NCI-H146 treated with DMSO at 0.1 percent for 48 hours (cell line): ENCODE data around the gene TPGS1.

Experiments used
- DNase-seq: peaks from one replicate; lab custom pipeline; 2025; ENCODE audit not compliant: unreplicated experiment; lab: John Stamatoyannopoulos, UW

TPGS1 gene

DNA sequence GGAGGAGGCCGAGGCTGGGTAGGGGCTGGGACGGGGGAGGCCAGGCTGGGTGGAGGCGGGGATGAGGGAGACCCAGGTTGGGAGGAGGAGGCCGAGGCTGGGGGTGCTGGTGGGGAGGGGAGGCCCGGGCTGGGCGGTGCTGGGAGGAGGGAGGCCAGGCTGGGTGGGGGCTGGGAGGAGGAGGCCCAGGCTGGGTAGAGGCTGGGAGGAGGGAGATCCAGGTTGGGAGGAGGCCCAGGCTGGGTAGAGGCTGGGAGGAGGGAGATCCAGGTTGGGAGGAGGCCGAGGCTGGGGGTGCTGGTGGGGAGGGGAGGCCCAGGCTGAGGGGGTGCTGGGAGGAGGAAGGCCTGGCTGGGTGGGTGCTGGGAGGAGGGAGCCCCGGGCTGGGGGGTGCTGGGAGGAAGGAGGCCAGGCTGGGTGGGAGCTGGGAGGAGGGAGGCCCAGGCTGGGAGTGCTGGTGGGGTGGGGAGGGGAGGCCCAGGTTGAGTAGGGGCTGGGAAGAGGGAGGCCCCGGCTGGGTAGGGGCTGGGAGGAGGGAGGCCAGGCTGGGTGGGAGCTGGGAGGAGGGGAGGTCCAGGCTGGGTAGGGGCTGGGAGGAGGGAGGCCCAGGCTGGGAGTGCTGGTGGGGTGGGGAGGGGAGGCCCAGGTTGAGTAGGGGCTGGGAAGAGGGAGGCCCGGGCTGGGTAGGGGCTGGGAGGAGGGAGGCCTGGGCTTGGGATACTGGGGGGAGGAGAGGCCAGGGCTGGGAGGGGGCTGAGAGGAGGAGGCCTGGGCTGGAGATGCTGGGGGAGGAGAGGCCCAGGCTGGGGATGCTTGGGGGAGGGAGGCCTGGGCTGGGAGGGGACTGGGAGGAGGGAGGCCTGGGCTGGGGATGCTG lies 10.7 kb downstream of the TPGS1 start:
- no peak for DNase-seq

DNA sequence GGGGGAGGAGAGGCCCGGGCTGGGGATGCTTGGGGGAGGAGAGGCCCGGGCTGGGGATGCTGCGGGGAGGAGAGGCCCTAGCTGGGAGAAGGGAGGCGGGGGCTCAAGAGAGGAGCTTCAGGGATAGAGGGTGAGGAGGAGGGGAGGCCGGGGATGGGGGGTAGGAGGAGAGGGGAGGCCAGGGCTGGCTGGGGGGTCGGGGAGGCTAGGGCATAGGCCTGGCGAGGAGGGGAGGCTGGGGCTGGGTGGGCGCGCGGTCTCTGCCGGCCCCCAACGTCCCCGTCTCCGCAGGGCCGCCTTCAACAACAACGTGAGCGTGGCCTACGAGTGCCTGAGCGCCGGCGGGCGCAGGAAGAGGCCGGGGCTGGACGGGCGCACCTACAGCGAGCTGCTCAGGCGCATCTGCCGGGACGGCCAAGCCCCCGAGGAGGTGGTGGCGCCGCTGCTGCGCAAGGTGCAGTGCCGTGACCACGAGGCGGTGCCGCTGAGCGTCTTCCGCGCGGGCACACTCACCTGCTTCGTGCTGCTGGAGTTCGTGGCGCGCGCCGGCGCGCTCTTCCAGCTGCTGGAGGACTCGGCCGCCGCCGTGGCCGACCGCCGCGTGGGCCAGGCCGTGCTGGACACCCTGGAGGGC lies 11.4 kb downstream of the TPGS1 start:
- DNase-seq, result no peak

DNA sequence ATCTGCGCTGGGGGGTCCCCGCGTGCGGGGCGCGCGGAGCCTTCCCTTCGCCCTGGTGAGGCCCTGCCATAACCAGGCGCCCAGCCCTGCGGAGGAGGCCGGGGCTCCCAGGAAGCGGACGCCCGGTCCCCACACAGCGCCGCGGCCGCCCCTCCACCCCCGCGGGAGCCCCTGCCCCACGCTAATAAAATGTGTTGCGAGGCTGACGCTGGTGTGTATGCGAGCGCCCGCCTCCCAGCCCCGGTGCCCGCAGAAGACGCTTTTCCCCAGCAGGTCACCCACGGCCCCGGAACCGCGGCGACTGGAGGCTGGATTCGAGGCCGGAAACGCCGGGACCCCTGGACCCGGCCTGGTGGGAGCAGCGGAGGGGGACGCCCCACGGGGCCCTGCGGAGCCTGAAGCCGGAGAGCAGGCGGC lies 12.2 kb downstream of the TPGS1 start:
- no peak for DNase-seq

DNA sequence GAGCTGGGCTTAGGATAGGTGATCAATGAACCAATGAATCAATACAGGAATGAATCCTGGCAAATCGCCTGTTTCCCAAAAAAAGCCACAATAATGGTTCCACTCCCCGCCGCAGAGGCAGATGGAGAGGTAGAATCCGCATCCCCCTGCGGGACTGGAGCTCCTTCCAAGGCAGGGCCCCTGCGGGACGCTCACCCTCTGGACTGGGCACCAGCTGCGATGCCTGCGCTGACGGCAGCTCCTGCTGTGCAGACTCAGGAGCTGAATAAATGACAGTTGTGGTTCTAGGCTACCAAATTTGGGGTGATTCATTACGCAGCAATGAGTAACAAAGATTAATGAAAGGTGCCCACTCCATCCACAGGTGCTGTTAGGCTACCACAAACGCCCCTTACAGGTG lies 15.4 kb downstream of the TPGS1 start:
- no peak for DNase-seq

DNA sequence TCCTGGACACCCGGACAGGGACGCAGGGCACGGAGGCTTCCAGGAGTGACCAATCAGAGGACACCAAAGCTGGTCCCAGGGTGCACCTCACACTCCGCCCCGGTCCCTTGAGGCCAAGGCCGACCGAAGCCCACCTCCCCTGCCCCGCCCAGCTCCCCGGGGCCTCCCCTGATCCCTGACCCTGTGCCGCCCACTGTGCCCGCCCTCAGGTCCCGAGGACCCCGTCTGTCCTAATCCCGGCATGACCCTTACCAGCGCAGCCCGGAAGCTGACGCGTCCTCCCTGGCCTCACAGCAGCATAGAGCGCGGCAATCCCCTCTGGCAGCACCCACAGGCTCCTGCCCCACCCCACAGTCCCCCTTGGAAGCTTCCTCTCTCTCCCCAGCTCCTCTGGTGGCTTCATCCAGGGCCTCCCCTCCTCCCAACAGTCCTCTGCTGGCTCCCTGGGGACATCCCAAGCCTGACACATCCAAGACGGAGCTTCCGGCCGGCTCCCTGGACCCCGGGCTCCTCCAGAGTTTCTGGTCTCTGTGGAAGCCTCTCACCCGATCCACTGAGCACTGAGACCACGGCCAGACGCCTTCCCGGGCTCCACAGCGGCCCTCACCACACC lies 16.9 kb downstream of the TPGS1 start:
- no peak for DNase-seq

DNA sequence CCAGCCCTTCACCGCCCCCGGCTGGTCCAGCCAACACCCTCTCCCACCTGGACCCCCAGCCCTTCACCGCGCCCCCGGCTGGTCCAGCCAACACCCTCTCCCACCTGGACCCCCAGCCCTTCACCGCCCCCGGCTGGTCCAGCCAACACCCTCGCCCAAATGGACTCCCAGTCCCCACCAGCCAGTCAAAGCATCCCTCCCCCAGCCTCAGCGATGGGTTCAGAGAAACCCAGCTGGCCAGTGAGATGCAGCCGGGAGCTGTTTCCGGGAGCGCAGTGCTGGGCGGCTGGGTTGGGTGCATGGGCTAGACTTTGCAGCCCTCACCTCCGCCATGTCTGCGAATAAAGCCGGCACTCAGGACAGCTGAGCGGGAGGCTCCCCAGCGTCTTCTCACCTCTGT lies 17.7 kb downstream of the TPGS1 start:
- no peak for DNase-seq

DNA sequence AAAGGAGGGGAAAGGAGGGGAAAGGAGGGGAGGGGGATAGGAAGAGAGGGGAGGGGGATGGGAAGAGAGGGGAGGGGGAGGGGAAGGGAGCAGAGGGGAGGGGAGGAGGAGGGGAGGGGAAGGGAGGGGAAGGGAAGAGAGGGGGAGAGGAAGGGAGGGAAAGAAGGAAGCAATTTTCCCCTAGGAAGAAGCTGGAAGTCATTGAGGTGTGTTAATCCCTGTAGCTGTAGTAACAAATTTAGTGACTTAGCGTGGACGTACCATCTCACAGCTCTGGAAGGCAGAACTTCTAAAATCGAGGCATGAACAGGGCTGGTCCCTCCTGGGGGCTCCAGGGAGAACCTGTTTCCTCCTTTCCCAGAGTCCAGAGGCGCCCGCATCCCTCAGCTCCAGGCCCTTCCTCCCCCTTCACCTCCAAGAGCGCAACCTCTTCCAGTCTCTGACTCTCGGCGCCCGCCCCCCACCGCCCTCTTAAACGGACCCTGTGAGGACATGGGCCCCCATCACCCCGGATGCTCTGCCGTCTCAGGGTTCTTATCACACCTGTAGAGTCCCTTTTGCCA lies 18.6 kb downstream of the TPGS1 start:
- no peak for DNase-seq

DNA sequence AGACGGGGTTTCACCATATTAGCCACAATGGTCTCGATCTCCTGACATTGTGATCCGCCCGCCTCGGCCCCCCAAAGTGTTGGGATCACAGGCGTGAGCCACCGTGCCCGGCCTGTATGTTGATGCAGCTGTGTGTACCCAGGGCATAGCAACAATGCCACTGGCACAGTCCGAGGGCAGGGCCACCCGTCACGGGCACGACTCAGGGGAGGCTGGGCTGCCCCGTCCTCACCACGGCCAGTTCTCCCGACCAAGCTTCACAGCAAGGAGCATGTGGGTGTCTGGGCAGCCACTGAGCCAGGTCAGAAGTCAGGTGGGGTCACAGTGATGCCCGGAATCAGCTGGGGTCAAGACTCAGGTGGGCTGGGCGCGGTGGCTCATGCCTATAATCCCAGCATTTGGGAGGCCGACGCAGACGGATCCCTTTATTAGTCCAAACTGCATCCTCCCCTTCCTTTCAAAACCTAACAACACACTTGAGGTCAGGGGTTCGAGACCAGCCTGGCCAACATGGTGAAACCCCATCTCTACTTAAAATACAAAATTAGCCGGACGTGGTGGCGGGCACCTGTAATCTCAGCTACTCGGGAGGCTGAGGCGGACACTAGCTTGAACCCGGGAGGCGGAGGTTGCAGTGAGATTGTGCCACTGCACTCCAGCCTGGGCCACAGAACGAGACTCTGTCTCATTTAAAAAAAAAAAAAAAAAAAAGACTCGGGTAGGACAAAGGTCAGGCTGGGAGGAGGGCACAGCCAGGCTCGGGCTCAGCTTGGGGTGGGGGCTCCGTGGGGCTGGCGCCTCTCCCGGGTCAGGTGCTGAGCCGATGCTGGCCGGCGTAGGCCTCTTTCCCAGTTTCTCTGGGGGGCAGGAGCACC lies 23.1 kb downstream of the TPGS1 start:
- DNase-seq, result no peak

DNA sequence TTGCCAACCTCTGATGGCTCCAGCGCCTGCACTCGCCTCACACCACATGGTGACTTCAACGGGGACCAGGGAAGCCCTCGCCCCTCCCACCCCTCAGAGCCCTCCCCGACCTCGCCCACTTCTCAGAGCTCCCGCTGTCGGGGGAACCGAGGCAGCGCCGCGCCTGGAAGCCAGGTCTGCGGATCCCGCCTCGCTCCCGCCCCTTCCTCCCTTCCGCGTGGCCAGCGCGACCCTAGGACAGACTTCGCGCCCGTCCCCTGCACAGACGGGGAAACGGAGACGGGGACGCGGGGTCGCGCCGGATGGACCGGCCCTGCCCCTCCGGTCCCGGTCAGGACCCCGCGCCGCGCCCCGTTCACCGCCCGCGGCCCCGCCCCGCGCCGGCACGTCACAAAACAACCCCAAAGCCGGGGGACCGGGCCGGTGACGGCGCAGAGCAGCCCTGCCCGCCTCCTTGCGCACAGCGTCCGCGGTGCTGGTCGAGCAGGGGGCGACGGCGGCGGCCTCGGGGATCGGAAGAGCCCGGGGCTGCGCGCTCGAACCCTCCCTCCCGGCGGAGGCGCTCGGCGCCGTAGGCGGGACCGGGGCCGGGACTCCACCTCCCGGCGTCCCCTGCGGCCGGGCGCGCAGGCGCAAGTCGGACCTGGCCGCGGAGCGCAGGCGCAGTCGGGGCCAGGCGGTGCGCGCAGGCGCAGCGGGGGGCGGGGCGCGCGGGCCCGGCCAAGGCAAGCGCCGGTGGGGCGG lies 23.9 kb downstream of the TPGS1 start:
- DNase-seq, result peak; percentile 38

DNA sequence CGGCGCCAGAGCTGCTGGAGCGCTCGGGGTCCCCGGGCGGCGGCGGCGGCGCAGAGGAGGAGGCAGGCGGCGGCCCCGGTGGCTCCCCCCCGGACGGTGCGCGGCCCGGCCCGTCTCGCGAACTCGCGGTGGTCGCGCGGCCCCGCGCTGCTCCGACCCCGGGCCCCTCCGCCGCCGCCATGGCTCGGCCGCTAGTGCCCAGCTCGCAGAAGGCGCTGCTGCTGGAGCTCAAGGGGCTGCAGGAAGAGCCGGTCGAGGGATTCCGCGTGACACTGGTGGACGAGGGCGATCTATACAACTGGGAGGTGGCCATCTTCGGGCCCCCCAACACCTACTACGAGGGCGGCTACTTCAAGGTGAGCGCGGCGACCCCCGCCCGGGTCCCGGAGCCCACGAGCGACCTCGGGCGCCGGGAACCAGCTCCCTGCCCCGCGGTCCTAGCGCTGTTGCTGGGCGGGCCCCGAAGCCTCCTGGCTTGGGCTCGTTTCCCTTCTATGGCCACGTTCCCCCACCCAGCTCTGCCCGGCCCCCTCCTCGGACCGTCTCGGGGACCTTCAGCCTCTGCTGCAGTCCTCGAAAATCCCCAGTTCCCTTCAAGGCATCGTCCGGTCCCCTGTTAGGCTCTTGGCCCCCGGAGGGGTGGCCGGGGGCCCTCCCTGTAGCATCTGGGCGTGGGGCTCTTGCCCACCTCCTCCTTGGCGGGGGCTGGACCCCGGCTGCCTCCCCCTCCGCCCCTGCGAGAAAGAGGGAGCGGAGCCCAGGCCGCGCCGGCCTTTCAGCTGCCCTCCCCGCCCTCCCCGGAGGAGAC lies 24.7 kb downstream of the TPGS1 start, which contains the start of gene CDC34:
Gene CDC34, plus strand, starts transcription at position 8 of the 808 bp plus-strand sequence. Its CDS starts 172 bp downstream, at position 180.
- no peak for DNase-seq

DNA sequence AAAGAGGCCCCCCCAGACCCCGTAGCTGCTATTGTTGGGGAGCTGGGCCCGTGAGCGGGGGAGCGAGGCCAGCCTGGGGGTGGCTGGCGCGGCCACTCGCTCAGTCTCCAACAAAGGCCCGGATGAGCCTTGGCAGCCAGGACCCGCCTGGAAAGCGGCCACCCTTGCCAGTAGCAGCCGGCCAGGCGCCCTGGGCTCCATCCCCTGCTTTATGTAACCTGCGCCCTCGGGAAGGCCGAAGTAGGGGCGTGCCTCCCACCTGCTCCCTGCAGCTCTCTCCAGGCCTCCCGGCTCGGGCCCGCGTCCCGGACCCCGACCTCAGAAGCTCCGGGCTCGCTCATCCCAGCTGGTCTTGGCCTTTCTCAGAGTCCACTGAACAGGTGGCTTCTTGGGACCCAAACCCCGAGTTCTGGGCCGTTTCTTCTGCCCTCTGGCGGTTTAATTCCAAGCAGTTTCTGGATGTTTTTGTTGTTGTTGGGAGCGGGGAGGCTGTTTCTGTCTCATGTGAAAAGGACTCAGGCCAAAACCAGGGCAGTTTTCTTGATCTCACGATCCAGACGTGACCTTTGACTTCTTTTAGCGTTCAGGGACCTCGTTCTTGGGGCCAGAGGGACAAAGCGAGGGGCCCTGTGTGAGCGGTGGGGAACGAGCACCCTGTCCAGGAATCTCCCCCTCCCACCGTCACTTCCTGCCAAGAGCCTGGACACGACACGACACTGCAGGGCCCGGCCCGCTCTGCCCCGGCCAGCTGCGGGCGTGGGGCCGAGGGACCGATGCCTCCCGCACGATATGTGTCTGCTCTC lies 25.5 kb downstream of the TPGS1 start:
- no peak for DNase-seq

DNA sequence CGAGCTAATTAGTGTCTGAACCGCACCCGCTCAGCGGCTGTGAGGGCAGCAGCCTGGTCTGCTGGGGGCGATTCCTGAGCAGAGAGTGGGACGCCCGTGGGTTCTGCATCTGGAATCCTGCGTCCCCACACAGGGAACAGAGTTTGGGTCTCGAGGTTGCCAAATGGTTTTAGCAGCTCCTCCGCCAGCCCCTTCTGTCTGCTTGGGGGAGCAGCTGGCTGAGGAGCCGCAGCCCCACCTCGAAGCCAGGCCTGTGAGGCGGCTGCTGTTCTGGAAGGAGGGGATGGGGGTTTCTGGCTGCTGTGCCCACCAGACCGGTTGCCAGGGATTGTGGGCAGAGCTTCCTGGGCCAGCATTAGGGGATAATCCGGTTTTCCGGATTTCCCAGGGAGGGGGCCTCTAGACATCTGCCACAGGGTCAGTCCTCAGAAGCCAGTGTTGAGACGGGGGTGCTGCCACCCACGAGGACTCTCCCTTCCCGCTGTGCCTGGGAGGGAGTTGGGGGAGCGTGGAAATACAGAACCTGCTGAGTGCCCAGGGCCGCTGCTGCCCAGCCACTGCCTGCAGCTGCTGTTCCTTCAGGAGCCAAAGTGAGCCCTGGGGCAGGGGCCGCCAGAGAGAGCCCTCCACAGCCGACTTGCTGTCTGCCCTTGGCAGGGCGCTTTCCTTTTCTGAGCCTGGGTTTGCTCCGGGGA lies 26.2 kb downstream of the TPGS1 start:
- DNase-seq, result no peak

DNA sequence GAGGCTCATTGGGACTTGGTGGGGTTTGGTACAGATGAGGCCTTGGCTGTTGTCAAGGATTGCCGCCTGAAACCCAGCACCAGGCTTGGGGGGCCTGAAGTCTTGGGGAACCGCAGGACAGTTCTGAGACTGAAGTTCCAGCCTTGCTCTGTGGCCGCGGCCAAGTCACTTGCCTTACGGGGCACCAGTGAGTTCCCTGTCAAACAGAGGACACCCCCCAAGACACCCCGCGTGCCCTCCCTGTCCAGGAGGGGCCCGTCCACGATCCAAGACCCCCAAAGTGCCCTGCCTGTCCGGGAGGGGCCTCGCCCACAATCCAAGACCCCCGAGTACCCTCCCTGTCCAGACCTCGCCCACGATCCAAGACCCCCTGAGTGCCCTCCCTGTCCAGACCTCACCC lies 26.8 kb downstream of the TPGS1 start:
- DNase-seq, result no peak

DNA sequence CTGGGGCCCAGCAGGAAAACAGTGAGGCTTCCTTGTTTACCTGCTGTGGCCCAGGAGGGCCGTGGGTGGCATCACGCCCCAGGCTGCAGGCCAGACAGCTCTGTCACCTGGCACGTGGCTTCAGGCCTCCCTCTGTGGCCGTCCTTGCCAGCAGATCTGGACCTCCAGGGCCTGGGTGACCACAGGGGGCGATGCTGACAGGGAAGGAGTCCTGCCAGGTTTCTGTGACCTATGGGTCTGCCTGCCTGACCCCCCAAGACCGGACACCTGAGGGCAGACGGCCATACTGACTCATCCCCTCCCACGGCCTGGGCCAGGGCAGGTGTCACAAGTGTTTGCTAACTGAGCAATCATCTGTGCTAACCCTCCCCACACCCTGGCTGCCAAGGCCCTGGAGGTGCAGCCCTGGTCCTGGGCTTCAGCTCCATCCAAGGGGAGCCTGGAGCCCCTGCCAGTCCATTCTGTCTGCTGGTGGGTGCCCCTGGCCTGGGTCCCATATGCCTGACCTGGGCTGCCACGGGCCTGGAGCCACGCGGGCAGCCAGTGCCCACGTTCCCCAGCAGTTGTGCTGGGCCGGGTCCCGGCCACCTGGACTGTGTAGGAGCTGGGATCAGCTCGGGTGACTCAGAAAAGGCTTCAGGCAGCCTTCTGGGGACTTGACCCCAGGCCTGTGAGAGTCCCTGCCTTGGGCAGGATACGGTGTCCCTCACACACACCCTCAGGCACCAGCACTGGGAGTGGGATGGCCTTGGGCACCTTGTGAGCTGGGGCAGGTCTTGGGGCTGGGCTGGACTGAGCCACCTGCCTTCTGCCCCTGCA lies 27.9 kb downstream of the TPGS1 start:
- DNase-seq, result no peak

DNA sequence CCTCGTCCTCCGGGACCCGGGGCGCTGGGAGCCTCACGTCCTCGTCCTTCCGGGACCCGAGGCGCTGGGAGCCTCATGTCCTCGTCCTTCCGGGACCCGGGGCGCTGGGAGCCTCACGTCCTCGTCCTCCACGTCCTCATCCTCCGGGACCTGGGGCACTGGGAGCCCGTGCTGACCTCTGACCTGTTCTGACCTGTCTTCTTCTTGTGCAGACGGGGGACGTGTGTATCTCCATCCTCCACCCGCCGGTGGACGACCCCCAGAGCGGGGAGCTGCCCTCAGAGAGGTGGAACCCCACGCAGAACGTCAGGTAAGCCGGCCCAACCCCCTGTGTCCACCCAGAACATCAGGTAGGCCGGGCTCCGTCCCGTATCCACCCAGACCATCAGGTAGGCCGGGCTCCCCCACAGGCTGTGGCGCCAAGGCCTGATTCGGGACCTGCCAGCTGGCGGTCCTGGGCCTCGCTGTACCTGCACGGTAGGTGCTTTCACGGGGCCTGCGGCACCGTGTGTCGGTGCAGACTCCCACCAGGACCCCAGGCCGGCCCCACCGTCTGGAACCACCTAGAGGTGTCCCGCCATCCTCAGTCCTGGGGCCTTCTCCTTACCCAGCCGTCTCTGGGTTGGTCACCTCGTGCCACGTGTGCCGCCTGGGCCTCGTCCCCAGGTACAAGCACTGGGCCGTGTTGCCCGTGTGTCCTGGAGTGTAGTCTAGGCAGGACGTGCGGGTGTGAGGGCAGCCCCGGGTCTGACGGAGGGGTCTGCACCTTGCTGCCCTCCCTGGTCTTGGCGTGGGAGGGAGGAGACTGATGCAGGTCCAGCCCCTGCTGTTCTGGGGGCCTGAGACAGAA lies 29.0 kb downstream of the TPGS1 start:
- no peak for DNase-seq

DNA sequence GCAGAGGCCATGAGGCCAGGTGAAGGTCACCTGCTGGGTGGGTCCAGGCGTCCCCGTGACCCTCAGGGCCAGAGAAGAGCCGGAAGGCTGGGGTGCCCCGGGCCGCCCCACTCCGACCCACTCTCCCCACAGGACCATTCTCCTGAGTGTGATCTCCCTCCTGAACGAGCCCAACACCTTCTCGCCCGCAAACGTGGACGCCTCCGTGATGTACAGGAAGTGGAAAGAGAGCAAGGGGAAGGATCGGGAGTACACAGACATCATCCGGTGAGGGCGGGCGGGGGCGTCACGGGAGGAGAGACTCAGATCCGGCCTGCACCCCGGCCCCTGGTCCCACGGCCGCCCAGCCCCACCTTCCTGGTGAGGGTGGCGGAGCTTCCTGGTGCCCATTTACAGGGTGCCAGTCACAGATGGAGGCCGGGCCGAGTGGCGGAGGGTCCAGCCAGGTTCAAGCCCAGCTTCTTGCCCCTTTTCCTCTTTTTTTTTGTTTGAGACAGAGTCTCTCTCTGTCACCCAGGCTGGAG lies 29.6 kb downstream of the TPGS1 start:
- DNase-seq, result no peak
